Stimulated activated CD8-positive, alpha-beta memory T cell treated with anti-CD3 and anti-CD28 coated beads, Interleukin-4, amount 100 ng/mL, for 1 hour (primary cell): ENCODE results near the gene CEACAM4.
"Not testable (repeated sequence)": the region's sequence is repeated elsewhere in the genome, so short reads cannot be mapped to it uniquely, and the experiment has no call there.

ENCODE experiments used
- DNase-seq, 2 donors: peaks; one replicate each; pipeline ENCODE4 v3.0.0-alpha.2; 2020; ENCODE audit warnings: low read depth in 2 of 2, low spot score in 1 of 2

Gene CEACAM4

DNA sequence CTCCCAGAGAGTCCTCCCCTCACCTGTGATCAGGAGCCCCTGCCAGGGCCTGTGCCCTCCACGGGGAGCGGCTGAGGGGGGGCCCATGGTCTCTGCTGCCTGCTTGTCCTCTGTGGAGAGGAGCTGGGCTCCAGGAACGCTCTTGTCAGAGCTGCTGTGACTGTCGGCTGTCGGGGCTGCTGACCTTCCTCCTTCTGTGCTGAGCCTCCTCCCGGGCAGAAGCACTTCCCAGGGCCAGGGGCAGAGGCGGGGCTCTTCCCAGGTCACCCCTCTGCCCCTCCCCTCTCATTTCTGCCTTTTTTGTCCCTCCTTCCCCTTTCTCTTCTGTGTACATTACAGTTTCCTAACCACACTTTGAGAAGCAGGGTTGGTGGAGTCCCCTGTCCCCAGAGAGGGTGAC, at the start of gene CEACAM4:
CEACAM4 (minus strand) TSS at position 198 of the 400 bp plus-strand sequence; CDS start at position 87, 111 bp downstream.
- DNase-seq: no peak

DNA sequence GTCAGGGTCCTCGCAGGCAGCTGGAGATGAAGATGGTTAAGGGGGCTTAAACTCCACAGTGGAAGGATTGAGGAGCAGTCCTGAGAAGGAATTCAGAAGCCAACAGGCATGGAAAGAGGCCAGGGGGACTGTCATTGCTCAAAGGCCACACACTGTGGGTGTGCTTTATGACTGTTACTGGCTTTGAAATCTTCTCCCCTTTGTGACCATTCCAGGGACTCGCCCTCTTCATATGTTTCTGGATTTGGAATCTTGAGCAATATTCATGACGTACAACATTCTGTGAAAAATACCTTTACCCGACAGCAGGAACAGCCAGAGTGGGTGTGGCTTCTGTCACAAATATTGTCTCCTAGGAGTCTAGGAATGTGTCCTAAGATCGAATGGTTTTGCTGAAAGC, 44.6 kb upstream of the CEACAM4 start:
- DNase-seq: no peak

DNA sequence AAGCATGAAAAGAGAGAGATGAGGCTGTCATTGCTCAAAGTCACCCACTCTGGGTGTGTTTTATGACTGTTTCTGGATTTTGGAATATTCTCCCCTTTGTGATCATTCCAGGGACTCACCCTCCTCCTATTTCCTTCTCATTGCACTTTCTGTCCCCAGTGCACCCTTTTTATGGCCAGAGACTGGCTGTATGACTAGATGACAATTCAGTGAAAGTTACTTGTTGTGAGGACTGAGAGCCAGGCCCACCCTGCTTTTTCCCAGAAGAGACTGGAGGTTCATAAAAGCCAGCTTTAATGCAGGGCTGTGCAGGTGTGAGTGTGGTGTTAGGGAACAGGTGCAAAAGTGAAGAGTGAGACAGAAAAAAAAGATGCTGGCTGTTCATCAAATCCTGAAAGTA, 43.9 kb upstream of the CEACAM4 start:
- no peak for DNase-seq

GRCh38 chr19:41668315-41668714, 41.4 kb upstream of the CEACAM4 start:
- no peak for DNase-seq

DNA sequence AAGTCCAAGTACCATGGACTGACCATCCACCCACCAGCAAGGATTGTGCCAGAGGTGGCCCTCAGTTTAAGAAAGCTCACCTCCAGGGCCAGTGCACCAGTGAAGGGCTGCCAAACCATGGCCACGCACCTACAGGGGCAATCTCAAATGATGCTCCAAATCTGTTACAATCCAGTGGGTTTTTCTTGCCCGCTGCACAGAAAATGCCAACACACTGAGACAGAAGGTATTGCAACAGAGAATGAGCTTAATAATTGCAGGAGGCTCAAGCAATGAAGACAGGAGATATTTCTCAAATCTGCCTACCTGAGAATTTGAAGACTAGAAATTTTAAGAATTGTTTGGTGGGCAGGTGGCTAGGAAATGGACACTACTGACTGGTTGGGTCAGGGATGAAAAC, 39.2 kb upstream of the CEACAM4 start:
- no peak for DNase-seq

DNA sequence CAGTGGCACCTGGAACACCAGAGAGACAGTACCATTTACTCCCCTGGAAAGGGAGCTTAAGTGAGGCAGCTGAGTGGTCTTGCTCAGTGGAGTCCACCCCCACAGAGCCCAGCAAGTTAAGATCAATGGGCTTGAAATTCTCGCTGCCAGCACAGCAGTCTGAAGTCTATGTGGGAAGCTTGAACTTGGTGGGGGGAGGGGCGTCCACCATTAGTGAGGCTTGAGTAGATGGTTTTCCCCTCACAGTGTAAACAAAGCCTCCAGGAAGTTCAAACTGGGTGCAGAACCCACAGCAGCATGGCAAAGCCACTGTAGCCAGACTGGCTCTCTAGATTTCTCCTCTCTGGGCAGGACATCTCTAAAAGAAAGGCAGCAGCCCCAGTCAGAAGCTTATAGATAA, 30.3 kb upstream of the CEACAM4 start:
- DNase-seq: no peak

DNA sequence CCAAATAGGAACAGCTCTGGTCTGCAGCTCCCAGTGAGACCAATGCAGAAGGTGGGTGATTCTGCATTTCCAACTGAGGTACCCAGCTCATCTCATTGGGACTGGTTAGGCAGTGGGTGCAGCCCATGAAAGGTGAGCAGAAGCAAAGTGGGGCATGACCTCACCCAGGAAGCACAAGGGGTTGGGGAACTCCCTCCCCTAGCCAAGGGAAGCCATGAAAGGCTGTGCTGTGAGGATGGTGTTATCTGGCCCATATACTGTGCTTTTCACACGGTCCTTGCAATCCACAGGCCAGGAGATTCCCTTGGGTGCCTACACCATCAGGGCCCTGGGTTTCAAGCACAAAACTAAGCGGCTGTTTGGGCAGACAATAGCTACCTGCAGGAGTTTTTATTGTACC, 29.9 kb upstream of the CEACAM4 start:
- DNase-seq: not testable (repeated sequence)

- DNase-seq: no peak
These were observed 25.4 kb upstream of the CEACAM4 start for GRCh38 chr19:41652250-41652649.

DNA sequence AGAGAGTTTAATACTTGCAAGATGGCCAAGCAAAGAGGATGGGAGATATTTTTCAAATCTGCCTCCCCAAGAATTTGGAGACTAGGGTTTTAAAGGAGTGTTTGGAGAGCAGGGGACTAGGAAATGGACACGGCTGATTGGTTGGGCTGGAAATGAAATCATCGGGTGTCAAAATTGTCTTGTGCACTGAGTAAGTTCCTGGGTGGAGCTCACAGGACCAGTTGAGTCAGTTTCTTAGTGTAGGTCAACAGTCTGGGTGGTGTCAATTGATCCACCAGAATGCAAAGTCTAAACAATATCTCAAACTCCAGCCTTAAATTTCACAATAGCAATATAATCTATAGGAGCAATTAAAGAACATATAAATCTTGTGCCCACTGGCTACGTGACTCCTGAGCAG, 23.0 kb upstream of the CEACAM4 start:
- DNase-seq: no peak

- no peak for DNase-seq
These were observed 19.8 kb upstream of the CEACAM4 start for GRCh38 chr19:41646589-41647204.

DNA sequence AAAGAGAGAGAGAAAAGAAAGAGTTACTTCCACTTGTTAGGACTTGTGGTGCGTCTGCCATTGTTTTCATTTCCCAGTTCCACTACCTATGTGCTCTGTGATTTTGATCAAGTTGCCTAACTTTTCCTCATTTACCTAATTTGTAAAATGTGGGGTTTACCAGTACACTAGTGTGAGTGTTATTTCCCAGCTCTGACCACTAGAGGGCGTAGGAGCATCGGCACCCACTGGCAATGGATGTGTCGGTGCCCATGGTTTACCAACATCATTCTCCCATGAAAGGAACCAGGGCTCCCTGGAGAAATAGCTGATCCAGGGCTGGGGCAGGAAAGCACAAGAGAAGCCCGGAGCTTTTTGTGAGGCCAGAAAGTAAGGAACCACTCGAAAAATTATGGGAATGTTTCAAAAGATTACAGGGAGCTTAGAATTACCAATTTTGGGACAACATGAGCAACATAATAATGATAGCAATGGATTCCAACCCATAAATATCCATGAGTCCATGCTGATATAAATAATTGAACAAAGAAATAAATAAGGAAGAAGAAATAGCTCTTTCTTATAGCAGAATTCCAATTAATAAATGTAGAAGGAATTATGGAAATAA, 15.1 kb upstream of the CEACAM4 start:
- peak; percentile 51 to 55 for DNase-seq

GRCh38 chr19:41638641-41639081, 11.8 kb upstream of the CEACAM4 start:
- DNase-seq: no peak

DNA sequence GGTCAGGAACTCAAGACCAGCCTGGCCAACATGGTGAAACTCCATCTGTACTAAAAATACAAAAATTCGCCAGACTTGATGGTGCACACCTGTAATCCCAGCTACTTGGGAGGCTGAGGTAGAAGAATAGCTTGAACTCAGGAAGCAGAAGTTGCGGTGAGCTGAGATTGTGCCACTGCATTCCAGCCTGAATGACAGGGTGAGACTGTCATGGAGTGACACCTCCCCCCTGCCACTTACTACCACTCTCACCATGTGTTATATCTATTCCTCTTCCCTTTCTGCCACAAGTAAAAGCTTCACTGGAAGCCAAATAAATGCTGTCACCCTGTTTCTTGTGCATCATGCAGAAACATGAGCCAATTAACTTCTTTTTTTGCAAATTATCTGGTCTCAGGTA, 10.6 kb upstream of the CEACAM4 start:
- no peak for DNase-seq

DNA sequence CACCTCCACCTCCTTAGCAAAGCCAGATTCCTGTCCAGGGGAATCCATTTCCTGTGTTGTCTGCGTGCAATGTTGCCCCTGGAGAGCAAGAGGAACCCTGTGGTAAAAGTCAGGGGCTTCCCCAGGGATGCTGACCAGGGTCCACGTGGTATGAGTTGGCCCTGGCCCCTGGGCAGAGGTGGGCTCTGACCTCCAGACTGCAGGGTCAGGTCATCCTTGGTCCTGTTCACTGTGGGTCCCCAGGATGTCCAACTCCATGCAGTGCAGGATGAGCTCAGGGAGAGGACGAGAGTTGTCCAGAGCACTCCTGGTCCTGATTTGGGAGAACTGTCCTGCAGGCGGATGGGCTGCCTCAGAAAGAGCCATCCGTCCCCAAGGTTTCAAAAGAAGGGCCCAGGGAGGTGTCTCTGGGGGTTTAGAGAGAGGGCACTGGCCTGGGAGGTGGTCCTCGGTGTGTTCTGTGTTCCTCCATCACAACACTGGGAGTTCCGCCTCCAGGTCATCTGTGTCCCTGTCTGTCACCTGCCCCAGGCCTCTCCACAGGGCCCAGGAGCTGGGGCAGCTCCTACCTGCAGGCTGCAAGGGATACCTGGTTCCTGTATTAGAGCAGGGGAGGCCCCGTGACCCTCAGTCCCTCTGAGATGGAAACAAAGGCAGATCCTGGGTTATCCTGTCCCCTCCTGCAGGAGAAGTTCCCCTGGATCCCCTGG, 1.2 kb upstream of the CEACAM4 start:
- DNase-seq: no peak

DNA sequence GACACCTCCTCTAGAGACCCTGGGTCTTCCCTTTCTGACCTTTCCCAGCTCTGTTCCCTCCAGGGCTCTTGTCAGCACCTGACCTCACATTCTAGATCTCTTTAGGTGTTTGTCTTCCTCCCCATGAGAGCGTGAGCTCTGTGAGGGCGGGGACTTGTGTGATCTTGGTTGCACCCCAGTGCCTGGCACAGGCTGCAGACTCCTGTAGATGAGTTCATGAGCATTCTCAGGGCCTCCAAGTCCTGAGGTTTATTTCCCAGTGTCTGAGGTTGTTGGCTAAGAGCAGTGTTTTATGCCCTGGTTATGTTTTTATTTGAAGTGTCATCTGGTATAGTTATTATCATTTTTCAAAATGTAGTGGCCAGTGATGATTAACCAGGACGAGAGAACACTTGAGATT, 596 bp downstream of the CEACAM4 start:
- no peak for DNase-seq

DNA sequence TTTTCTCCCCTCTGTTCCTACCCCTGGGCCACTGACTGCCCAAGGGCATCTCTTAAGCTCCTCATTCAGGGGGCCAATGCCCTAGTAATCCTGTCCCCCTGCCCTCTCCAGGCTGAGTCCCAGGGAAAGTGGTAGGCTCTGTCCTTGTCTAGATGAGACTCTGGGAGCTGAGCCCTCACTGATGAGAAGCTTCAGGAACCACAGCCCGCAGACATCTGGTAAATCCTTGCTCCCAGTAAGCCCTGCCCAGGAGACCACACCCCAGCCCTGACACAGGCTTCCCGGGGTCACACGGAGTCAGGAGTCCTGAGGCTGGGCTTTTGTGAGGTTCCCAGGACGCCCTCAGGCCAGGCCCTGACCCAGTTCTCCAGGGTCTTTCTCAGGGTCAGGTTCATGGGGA, 1.9 kb downstream of the CEACAM4 start:
- DNase-seq: no peak

DNA sequence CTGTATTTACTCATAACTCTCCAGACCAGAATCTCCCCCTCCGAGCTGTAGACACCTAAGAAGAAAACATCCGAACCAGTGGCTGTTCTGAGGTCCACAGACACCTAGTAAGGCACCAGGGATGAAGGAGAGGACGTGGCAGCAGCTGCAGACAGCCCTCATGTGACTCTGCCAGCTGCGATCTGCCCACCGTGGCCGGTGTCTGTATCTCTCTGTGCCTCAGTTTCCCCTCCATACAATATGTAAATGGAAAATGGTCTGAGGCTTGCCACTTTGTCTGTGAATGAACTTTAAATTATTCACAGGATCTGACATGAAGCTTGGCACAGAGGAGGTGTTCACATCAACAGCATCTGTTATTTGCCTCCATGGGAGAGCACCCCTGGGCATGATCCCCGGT, 2.4 kb downstream of the CEACAM4 start:
- DNase-seq: no peak

- no peak for DNase-seq
These were observed 3.5 kb downstream of the CEACAM4 start for GRCh38 chr19:41623360-41623759.

DNA sequence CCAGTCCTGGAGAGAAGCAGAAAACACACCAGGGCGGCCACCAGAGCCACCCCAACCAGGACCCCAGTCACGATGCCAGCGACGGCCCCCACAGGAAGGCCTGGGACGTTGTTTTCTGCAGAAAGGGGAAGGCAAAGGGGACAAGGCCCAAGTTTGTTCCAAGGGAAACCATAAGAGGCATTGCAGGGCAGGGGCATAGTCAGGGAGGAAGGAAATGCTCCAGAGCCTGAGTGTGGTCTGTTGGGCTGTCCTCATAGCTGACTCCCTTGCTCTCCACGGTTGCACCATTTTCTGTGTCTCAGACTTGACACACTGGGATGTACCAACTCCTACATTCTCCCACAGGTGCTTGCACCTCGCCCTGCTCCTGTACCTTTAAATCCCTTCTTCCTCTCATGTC, 5.2 kb downstream of the CEACAM4 start:
- DNase-seq: no peak

GRCh38 chr19:41621226-41621625, 5.6 kb downstream of the CEACAM4 start:
- no peak for DNase-seq

DNA sequence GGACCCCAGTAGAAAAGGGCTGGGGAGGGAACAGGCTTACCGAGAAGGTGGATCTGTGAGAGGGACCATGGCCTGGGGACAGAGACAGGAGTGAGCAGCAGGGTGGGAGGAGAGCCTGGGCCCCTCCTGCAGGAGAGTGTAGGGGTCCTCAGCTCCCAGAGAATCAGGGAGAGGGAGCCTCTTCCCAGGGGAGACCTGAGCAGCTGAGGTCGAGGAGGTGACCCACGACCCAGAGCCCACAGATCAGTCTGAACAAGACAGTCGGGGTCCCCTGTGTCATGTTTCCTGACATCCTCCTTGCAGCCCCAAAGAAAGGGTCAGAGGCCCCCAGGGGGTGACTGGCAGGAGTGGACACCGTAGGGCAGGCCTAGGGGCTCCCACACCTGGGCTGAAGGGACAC, 6.7 kb downstream of the CEACAM4 start:
- DNase-seq: no peak

DNA sequence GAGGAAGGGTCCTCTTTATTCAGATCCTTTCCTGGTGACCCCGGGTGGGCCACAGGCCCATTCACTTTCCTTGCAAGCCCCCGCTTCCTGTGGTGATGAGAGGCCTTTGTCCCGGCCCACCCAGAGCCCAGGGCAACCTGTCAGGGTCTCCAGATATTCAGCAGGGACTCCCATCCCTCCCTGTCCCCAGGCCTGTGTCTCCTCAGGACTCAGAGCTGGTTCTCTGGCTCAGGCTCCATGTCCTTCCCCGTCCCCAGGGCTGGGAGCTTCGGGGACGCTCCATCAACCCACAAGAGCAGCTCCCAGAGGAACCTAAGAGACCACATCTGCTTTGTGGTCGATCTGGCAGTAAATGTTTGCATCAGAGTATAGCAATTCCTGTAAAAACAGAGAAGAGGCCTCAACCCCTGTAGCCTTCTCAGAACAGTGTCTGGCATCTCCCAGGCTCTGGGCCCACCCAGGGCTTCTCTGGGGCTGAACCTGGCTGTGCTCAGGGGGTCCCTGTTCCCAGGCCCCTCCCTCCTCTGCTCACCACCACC, 7.8 kb downstream of the CEACAM4 start:
- DNase-seq: no peak
